NCI-H2171 (cell line): ENCODE results near the gene TEX29.

ENCODE experiments used
- DNase-seq: peaks from one replicate; lab custom pipeline; 2025; lab: John Stamatoyannopoulos, UW

Gene TEX29

DNA sequence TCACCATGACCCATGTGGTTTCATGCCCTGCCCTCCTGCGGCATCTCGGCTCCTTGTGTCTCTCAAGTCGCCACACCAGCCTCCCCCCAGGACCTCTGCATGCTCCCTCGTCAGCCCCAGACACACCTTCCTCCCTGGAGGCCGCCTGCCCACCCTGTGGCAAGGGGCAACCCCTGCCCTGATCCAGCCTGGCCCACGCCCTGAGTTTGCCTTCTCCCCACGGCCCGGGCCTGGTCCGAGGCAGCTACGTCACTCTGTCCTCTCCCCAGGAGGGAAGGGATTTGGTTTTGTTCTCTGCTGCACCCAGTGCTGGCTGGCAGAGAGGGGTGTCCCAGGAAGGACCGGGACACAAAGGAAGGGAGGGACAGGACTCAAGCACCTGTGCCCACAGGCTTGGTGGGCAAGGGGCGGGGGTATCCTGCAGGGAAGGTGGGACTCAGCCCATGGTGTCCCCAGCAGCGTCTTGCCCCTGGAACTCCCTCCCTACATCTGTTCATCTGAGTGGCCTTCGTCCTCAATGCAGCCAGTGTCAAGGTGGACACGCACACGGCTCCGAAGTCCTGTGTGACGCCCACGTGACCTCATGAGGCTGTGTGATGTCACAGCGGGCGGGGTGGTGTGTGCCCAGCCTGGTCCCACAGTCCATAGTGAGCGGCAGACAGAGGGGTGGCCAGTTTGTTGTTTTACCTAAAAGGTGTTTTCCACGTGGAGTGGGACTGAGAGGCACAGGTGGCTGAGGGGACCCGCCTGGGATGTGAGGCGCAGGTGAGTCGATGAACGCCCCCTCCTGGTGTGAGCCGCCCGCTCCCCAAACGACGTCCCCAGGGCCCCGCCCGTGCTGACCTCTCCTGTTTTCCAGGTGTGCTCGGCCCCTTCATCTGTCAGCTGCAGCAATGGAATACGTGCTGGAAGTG is at the start of gene TEX29:
TSS of gene TEX29 (plus strand) at position 645 of the 914 bp plus-strand sequence. CDS start at position 894, 249 bp downstream.
- DNase-seq, result no peak

DNA sequence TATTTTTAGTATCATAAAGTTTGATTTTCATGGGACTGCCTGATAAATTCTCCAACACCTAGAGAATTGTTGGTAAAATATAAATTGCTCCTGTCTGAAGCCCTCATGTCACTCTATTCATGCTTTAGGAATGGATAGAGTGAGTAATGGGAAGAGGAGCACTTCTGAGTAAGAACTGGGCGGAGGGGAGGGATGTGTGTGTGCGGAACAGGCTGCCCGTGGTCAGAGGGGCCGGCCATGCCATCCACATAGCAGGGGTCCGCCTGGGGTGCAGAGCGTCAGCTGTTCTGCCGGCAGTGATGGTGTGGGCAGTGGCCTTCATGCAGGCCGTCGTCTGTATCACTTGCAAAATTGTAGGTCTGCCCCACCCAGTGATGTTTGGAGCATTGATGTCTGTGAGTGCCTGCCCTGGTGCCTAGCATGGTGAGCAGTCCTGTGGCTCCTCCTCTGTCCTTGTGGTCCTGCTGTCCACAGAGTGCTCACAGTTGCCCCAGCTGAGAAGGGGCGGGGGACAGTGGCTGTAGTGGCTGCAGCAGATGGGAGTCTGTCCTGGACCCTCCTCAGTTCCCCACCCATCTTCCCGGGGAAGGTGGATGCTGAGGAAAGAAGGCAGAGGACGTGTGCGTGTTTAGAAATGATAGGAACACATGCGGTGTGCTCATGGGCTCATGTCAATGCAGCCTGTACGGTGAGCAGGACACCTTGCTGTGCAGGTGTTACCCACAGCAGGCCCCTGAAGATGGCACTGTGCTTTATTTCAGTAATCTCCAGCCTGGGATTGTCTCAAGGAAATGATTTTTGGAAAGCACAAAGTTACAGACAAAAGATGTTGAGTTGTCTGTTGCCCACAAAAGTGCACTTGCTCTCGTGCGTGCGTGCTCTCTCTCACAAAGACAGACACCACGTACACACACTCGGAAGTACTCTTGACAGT is 49.4 kb upstream of the TEX29 start:
- DNase-seq, result no peak

DNA sequence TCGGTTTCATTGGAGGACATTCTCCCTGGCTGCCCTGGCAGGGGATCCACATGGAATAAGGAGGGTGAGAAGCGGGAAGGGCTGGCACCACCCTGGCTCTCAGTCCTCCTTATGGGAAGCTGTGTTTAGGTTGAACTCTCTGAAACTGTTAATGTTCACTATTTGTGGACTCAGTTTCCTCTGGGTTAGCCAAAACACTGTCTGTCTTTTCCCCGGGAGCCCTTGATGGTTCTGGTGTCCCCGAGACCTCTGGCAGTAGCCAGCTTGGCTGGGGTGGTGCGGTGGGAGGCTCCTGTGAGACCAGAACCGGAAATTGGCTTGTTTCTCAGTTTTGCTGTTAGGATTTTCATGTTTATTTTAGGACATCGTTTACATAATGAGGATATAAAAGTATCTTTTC is 48.3 kb upstream of the TEX29 start:
- no peak for DNase-seq

DNA sequence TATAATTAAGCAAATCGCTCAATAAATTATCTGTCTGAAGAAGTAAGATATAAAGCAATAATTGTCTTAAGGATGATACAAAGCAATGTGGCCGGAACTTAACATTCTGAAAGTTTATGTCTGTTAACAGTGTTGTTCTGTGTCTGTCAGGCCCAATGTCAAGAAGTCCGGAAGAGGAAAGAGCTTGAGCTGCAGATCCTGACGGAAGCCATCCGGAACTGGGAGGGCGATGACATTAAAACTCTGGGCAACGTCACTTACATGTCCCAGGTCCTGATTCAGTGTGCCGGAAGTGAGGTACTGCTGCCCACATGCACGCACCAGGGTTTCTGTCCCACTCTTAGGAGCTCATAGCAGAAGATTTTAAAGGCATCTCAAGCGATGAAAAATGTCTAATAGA is 45.1 kb upstream of the TEX29 start:
- DNase-seq, result no peak

DNA sequence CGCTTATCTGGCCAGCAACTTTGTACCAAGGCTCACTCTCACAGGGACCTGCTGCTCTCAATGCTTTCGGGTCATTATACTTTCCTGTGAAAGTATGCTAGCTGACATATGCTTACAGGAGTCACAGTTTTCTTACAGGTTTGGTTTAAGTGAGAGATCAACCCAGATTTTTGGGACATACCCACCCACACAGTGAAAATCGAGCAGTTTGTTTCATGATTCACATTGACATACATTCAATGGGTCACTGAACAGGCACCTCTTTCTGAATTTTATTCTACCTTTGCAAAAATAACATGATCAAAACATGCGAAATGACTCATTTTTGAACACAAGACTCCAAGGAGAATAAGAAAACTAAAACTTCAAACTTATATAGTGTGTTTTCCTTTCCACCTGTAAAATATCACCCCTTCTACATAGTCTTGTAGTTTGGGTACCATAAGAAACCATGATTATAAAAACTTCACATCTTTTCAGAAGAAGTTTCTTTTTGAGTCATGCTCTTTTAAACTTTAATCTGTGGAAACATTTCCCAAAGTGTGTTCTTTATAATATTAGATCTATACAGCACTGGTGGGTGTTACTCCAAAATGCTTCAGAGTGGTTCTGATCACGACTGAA is 44.3 kb upstream of the TEX29 start:
- no peak for DNase-seq

DNA sequence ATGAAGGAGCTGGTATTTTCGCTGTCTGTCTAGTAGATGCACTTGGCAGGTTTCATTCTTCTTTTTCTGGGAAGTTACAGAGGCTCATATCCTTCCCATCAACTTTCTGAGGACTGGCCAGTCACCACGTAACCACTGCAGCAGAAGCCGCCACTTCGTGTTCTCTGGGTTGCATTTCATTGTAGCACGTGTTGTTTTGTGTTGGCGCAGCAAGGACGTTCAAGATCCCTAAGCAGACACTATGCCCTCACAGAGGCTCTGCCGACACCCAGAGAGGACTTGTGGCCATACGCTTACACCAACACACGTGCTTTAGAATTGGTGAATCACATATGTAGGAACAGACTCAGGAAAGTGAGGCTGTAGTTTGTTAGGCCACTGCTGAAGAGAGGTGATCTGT is 42.2 kb upstream of the TEX29 start:
- DNase-seq, result no peak

DNA sequence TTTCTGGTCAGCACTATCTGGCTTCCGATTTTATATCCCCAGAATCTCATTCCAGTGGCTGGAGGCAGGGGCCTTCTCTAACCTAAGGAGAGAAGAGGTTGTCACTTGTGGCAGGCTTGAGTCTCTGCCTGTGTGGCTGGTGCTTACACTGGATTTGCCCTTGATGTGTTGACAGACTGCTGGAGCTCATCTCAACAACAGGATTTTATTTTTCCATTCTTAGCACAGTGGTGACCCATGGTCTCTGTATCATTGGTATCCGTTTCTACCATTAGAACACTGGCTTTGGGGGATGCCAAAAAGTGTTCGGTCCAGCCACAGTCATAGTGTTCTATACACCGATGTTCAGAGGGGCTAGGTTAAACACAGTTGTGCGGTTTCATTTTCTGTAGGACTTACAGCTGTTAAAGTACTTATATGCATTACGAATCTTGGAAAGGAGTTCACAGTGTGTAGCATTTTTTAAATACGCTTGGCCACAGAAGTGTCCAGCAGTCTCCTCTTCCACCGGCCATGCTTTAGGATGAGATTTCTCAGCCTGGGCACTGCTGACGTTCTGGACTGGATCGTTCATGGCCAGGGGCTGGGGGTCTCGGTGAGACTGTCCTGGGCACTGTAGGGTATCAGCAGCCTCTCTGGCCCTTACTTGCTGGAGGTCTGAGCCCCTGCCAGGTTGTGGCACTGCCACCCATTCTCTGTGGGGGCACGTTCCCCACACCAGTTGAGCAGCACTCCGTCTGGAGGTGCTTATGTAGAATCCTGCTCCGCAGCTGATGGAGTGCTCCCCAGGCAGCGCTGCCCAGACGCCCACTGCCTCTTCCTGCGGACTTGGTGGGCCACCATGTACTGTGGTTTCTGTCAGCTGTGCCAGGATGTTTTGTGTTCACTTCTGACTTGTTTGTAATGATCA is 41.4 kb upstream of the TEX29 start:
- DNase-seq, result no peak

DNA sequence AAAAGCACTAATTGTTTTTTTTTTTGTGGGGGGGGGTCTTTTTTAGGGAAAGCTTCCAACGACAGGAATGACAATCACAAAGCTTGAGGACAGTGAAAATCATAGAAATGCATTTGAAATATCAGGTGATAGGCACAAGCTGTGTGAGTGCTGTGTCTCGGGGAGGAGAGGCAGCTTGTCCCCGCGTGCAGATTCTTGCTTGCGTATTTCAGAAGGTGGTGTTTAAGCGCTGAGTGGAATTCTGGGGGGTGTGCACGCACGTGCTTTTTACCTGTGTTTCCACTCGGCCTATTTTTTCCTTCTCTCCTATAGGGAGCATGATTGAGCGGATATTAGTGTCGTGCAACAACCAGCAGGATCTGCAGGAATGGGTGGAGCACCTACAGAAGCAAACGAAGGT is 40.2 kb upstream of the TEX29 start:
- DNase-seq, result no peak

DNA sequence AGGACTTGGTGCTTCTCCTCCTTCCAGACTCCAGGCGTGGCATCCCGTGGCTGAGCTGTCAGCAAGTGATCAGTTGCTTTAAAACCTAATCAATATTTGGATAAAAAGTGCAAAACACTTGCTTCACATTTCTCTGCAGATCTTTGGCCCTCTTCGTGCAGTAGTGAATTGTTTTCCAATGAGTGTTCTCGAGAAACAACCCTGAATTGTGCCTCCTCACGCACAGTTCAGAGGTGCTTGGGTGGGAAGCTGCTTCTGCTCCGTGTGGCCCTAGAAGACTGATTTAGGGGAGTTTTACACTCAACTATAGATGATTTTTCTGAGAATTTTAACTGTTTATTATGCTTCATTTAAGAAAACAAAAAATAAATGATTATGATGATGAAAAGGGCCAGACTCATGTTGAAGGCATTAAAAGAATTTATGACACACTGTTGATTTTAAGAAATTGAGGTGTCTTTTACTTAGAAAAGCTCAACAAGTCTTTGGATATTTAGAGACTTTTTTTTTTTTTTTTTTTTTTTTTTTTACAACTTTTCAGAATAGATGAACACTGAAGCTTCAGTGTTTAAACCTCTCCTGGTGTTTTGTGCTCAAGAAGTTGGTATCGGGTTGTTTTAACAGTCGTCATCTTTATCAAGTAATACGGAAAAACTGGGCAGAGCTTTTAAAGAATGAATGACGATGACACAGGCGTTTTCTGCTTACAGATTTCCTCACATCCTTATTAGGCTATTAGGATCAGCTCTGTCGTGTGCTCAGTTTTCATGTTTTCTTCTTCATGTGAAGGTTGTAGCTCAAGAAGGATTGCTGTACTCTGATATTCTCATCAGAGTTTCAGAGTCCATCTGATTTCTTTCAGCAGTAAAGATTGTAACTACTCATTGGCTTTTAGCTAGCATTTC is 39.5 kb upstream of the TEX29 start:
- no peak for DNase-seq

DNA sequence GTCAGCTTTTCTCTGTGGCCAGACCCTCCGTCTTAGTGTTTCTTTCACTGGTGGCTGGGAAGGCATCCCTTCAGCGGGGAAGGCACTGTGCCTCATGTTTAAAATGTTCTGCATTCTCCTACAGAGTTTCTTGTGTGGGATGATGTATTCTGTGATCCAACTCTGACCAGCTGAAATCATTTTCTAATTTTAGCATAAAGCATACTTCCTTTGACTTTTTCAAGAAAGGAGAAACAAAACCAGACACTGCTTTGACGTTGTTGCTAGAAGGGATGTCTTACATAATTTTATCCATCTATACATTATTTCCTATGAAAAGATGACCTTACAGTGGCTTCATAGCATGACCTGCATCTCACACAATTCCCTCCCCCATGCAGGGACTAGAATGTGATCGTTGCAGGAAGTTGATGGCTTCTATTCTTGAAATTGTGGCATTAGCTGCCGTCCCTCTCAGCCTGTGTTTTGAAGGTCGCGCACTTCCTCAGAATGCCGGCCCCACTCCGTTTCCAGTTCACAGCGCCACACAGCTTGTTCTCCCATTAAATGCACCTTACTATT is 38.6 kb upstream of the TEX29 start:
- DNase-seq, result no peak

DNA sequence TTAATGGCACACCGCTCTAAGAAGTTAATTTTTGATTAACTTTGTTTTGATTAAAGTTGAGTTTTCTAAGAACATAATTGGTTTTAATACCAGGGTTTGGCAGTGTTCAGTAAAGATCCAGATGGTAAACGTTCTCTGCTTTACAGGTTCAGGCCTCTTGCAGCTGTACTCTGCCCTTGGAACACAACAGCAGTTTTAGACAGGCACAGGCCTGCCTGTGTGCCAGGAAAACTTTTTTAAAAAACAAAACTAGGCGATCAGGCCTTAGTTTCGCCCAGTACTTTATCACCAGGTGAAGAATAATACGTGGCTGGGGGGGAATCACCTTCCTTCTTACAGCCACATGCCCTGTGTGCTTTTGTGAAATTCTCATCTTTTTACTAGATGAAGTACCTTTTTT is 38.0 kb upstream of the TEX29 start:
- peak; percentile 57 for DNase-seq

DNA sequence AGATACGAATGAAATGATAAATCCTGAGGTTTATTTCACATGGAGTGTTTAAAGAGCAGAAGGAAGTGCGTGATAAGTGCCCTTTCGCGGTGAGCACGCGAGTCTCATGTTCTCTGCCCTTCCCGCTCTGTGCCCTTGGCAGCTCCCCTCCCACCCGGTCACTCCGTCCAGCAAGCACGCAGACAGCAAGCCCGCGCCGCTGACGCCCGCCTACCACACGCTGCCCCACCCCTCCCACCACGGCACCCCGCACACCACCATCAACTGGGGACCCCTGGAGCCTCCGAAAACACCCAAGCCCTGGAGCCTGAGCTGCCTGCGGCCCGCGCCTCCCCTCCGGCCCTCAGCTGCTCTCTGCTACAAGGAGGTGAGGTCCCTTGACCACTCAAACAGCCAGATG is 37.4 kb upstream of the TEX29 start:
- DNase-seq, result no peak

DNA sequence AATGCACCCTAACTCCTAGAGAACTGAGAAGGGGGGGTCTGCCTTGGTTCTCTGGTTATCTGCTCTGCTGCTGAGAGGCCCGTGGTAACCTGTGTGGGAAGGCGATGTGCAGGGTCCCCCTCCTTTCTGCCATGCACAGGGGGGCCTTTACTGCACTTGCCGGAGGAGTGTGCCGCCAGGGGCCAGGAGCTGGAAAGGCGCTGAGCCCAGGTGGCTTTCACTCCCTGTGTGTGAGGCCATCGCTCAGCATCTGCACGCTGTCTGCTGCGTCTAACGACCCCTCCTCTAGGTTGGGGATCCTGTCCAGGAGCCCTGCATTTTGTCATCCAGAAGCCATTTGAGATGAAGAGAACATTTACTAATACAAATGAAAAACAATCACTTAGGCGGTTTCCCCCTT is 37.0 kb upstream of the TEX29 start:
- DNase-seq, result no peak

DNA sequence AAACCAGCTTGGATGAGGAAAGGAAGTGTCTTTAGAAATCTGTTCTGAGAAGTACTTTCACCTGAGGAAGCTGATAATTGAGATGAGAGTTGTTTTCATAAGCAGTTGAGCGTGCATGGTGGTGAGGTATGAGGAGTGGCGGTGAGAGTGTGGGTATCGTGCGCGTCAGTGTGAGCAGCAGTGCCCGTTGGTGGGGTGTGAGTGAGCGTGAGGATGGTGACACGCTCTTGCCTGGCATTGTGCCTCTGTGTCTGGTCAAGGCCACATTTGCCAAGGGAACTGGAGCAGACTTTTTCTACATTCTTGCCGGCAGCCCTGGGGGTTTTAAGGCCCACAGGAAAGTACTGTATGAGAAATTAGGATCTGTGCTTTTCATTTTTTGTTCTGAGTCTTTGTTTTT is 36.5 kb upstream of the TEX29 start:
- no peak for DNase-seq

DNA sequence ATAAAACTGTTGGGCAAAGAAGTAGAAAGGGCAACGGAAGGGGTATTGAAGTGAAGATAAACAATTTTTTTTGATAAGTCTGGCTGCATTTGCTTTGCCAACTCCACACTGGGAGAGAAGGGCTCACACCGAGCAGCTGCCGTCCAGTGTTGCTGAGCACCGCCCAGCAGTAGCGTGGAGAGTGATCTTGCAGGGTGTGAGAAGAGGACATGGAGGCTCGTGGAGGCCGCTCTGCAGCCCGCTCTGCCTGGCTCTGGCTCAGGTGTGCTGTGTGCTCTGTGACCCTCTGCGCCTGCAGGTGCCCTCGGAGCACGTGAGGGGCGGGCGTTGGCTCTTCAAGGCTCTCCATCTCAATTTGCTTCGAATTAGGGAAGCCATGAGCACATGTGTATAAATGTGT is 35.9 kb upstream of the TEX29 start:
- DNase-seq, result no peak

DNA sequence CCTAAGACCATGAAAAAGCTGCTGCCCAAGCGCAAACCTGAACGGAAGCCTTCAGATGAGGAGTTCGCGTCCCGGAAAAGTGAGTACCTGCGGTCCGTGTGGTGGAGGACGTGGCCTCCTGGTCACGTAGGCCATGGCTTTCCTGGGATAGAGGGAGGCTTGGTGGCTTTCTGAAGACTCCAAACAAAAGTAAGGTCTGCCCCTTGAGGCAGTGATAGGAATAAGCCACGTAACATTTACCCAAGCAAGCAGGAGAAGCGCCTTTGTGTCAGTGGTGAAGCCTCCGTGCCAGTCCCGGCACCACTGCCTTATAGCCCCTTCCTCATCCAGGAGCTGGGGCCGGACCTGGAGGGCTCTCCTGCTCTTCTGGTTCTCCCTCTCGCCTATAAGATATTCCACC is 34.3 kb upstream of the TEX29 start:
- DNase-seq, result no peak

DNA sequence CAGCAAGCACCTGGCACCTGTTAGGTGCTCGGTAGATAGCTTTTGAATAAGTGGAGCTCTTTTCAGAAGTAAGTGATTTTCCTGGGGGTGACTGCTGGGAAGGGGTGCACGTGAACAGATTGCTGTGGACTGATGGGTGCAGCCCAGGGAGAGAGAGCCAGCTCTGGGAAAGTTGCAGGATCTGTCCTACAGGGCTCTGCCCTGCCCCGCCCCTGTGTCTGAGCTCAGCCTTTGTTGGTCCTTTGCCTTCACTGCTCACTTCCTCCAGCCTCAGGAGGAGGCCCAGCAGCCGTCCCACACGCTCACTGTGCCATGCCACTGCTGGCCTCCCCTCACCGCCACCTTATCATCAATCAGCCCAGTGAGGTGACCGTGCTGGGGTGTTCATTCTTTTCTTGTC is 33.7 kb upstream of the TEX29 start:
- no peak for DNase-seq

DNA sequence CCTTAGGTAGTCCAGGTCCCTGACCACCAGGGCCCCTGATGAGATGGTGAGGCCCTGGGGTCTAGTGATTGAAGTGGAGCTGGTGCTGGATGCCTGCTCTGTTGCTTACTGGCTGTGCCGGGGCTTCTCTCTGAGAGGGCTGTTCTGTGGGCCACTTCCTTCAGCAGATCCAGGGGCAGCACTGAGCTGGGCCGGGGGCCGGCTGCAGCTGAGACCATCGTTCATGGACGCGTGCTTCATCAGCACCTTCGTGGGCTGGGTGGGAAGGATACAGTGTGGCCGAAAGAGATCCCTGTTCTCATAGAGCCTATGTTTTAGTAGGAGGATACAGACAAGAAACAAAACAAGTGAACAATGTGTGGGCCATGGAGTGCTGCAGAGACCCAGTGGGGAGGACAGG is 33.2 kb upstream of the TEX29 start:
- no peak for DNase-seq

DNA sequence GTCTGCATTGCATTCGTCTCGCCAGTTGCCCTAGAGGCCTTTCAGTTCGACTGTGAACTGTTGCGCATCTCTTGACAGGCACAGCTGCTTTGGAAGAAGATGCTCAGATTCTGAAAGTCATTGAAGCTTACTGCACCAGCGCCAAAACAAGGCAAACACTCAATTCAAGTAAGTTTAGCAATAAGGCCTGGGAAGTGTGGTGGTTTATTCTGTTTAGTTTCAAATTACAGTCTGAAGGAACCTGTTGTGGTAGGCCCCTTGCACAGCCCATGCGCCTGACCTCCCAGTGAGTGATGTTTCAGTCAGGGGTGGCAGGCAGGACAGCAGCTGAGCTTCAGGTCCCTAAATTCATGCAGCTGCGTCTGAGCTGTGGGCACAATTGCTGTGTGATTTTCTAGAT is 32.2 kb upstream of the TEX29 start:
- DNase-seq, result no peak

DNA sequence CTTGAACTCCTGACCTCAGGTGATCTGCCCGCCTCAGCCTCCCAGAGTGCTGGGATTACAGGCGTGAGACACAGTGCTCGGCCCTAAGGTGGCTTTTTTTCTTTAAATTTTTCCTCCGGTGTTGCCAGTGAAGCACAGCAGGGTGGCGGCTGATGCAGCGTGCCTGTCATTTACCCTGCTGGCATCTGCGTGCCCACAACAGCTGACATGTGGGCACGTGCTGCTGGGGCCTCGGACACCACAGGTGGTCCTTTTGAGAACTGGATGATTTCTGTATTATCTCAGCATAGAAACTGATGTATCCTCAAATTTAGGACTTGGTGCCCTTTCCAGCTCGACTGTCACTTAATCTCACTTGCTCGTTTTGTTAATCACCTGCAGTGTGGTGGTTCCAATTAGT is 31.2 kb upstream of the TEX29 start:
- DNase-seq, result peak; percentile 25
